ENCODE data around the gene DMD.

DMD gene

GRCh38 chrX:31854716-31855115 lies 1356.6 kb downstream of the DMD start:
- DNase-seq (ENCODE audit: low spot score) = no peak

GRCh38 chrX:31851761-31852160 lies 1359.6 kb downstream of the DMD start:
- no peak for DNase-seq (ENCODE audit: low spot score)

- DNase-seq (ENCODE audit: low spot score) = no peak
Measured at GRCh38 chrX:31847773-31848172, 1363.6 kb downstream of the DMD start.

GRCh38 chrX:31845003-31845402 lies 1366.3 kb downstream of the DMD start:
- DNase-seq (ENCODE audit: low spot score) = no peak

- no peak for DNase-seq (ENCODE audit: low spot score)
Measured at GRCh38 chrX:31838617-31839016, 1372.7 kb downstream of the DMD start.

GRCh38 chrX:31837445-31838049 lies 1373.8 kb downstream of the DMD start:
- no peak for DNase-seq (ENCODE audit: low spot score)

GRCh38 chrX:31836479-31836878 lies 1374.9 kb downstream of the DMD start:
- no peak for DNase-seq (ENCODE audit: low spot score)

- no peak for DNase-seq (ENCODE audit: low spot score)
Measured at GRCh38 chrX:31832263-31832662, 1379.1 kb downstream of the DMD start.

GRCh38 chrX:31820430-31821210 lies 1390.7 kb downstream of the DMD start:
- DNase-seq (ENCODE audit: low spot score) = no peak

- no peak for DNase-seq (ENCODE audit: low spot score)
Measured at GRCh38 chrX:31819455-31819854, 1391.9 kb downstream of the DMD start.

- no peak for DNase-seq (ENCODE audit: low spot score)
Measured at GRCh38 chrX:31811106-31811505, 1400.2 kb downstream of the DMD start.

- no peak for DNase-seq (ENCODE audit: low spot score)
Measured at GRCh38 chrX:31808357-31808756, 1403.0 kb downstream of the DMD start.

- DNase-seq (ENCODE audit: low spot score) = no peak
Measured at GRCh38 chrX:31807165-31807564, 1404.2 kb downstream of the DMD start.

- no peak for DNase-seq (ENCODE audit: low spot score)
Measured at GRCh38 chrX:31805781-31806180, 1405.6 kb downstream of the DMD start.

GRCh38 chrX:31800219-31800618 lies 1411.1 kb downstream of the DMD start:
- DNase-seq (ENCODE audit: low spot score) = no peak

GRCh38 chrX:31796624-31797023 lies 1414.7 kb downstream of the DMD start:
- DNase-seq (ENCODE audit: low spot score) = no peak

- no peak for DNase-seq (ENCODE audit: low spot score)
Measured at GRCh38 chrX:31747411-31747810, 1463.9 kb downstream of the DMD start.

- DNase-seq (ENCODE audit: low spot score) = no peak
Measured at GRCh38 chrX:31743004-31743403, 1468.3 kb downstream of the DMD start.

GRCh38 chrX:31717474-31717873 lies 1493.9 kb downstream of the DMD start:
- no peak for DNase-seq (ENCODE audit: low spot score)

- DNase-seq (ENCODE audit: low spot score) = no peak
Measured at GRCh38 chrX:31715675-31716074, 1495.7 kb downstream of the DMD start.

GRCh38 chrX:31714797-31715196 lies 1496.6 kb downstream of the DMD start:
- no peak for DNase-seq (ENCODE audit: low spot score)

- DNase-seq (ENCODE audit: low spot score) = no peak
Measured at GRCh38 chrX:31713120-31713519, 1498.2 kb downstream of the DMD start.

GRCh38 chrX:31711166-31711565 lies 1500.2 kb downstream of the DMD start:
- no peak for DNase-seq (ENCODE audit: low spot score)

- no peak for DNase-seq (ENCODE audit: low spot score)
Measured at GRCh38 chrX:31708116-31708515, 1503.2 kb downstream of the DMD start.
